Measurements from ENCODE around the gene CACNG5.

DNA sequence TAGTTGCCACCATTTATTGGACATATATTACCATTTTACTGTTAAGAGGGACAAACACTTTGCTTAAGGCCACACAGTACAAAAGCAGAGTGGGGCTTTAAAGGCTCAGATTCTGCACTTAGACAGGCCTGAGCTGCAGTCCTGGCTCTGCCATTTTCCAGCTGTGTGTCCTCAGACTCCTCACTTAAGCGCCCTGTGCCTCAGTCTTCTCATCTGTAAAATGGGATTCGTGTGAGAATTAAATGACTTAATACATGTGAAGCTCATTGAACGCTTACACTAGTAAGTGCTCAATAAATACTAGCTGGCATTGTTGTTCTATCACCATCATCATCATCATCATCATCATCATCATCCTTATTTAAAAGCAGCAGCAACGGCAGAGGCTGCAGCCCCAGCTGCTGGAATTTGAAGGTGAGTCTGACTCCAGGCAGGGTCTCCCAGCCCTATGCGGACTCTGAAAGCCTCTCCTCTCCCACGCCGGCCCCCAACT is 445 bp upstream of the CACNG5 start:
- TF ChIP-seq, protein P1, sequence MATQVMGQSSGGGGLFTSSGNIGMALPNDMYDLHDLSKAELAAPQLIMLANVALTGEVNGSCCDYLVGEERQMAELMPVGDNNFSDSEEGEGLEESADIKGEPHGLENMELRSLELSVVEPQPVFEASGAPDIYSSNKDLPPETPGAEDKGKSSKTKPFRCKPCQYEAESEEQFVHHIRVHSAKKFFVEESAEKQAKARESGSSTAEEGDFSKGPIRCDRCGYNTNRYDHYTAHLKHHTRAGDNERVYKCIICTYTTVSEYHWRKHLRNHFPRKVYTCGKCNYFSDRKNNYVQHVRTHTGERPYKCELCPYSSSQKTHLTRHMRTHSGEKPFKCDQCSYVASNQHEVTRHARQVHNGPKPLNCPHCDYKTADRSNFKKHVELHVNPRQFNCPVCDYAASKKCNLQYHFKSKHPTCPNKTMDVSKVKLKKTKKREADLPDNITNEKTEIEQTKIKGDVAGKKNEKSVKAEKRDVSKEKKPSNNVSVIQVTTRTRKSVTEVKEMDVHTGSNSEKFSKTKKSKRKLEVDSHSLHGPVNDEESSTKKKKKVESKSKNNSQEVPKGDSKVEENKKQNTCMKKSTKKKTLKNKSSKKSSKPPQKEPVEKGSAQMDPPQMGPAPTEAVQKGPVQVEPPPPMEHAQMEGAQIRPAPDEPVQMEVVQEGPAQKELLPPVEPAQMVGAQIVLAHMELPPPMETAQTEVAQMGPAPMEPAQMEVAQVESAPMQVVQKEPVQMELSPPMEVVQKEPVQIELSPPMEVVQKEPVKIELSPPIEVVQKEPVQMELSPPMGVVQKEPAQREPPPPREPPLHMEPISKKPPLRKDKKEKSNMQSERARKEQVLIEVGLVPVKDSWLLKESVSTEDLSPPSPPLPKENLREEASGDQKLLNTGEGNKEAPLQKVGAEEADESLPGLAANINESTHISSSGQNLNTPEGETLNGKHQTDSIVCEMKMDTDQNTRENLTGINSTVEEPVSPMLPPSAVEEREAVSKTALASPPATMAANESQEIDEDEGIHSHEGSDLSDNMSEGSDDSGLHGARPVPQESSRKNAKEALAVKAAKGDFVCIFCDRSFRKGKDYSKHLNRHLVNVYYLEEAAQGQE (IDR thresholded peaks at IDR 0.05; ENCODE audit: insufficient replicate concordance, low read depth): no peak
- no peak for TF ChIP-seq POLR2AphosphoS5 (IDR thresholded peaks at IDR 0.05; ENCODE audit: low read depth)
